ENCODE results near the gene OR5AC2.

Gene OR5AC2

GRCh38 chr3:98086873-98087272 lies at the start of gene OR5AC2:
OR5AC2 (plus strand) TSS chr3:98087173; CDS start chr3:98087173, 0 bp downstream.
- no peak for DNase-seq

- no peak for DNase-seq
Measured at GRCh38 chr3:98038286-98038685, 48.7 kb upstream of the OR5AC2 start.

- DNase-seq: no peak
Measured at GRCh38 chr3:98038876-98039275, 48.1 kb upstream of the OR5AC2 start.

GRCh38 chr3:98039322-98040024 lies 47.5 kb upstream of the OR5AC2 start:
- DNase-seq: peak; percentile 85

- DNase-seq: no peak
Measured at GRCh38 chr3:98041350-98041749, 45.6 kb upstream of the OR5AC2 start.

GRCh38 chr3:98048586-98048985 lies 38.4 kb upstream of the OR5AC2 start:
- DNase-seq: no peak

- DNase-seq: no peak
Measured at GRCh38 chr3:98049271-98049670, 37.7 kb upstream of the OR5AC2 start.

GRCh38 chr3:98056035-98056434 lies 30.9 kb upstream of the OR5AC2 start:
- DNase-seq: no peak

- DNase-seq: no peak
Measured at GRCh38 chr3:98057631-98058030, 29.3 kb upstream of the OR5AC2 start.

- no peak for DNase-seq
Measured at GRCh38 chr3:98058244-98058960, 28.6 kb upstream of the OR5AC2 start.

- no peak for DNase-seq
Measured at GRCh38 chr3:98068824-98069223, 18.1 kb upstream of the OR5AC2 start.

- DNase-seq: no peak
Measured at GRCh38 chr3:98070840-98071239, 16.1 kb upstream of the OR5AC2 start.

- DNase-seq: no peak
Measured at GRCh38 chr3:98073486-98073885, 13.5 kb upstream of the OR5AC2 start.

- no peak for DNase-seq
Measured at GRCh38 chr3:98095882-98096281, 8.9 kb downstream of the OR5AC2 start.

GRCh38 chr3:98099848-98100247 lies 12.9 kb downstream of the OR5AC2 start:
- no peak for DNase-seq

GRCh38 chr3:98108162-98108561 lies 21.2 kb downstream of the OR5AC2 start:
- DNase-seq: no peak

- no peak for DNase-seq
Measured at GRCh38 chr3:98109807-98110549, 23.0 kb downstream of the OR5AC2 start.

- no peak for DNase-seq
Measured at GRCh38 chr3:98110550-98110908, 23.6 kb downstream of the OR5AC2 start.

- no peak for DNase-seq
Measured at GRCh38 chr3:98114264-98114663, 27.3 kb downstream of the OR5AC2 start.

- DNase-seq: no peak
Measured at GRCh38 chr3:98115717-98116116, 28.7 kb downstream of the OR5AC2 start.

- no peak for DNase-seq
Measured at GRCh38 chr3:98130421-98130820, 43.4 kb downstream of the OR5AC2 start, which contains the start of gene OR5H1. OR5H1 (plus strand) TSS chr3:98130721; CDS start chr3:98132698, 1,977 bp downstream.

- DNase-seq: no peak
Measured at GRCh38 chr3:98136631-98137030, 49.7 kb downstream of the OR5AC2 start.

Data from CD4-positive, alpha-beta T cell treated with Interleukin-12 subunit alpha and Interleukin-12 subunit beta, for 1 hour (primary cell).